Measurements from ENCODE around the gene GIPR.
"Not testable (repeated sequence)": the region's sequence is repeated elsewhere in the genome, so short reads cannot be mapped to it uniquely, and the experiment has no call there.

The GIPR gene, protein sequence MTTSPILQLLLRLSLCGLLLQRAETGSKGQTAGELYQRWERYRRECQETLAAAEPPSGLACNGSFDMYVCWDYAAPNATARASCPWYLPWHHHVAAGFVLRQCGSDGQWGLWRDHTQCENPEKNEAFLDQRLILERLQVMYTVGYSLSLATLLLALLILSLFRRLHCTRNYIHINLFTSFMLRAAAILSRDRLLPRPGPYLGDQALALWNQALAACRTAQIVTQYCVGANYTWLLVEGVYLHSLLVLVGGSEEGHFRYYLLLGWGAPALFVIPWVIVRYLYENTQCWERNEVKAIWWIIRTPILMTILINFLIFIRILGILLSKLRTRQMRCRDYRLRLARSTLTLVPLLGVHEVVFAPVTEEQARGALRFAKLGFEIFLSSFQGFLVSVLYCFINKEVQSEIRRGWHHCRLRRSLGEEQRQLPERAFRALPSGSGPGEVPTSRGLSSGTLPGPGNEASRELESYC

DNA sequence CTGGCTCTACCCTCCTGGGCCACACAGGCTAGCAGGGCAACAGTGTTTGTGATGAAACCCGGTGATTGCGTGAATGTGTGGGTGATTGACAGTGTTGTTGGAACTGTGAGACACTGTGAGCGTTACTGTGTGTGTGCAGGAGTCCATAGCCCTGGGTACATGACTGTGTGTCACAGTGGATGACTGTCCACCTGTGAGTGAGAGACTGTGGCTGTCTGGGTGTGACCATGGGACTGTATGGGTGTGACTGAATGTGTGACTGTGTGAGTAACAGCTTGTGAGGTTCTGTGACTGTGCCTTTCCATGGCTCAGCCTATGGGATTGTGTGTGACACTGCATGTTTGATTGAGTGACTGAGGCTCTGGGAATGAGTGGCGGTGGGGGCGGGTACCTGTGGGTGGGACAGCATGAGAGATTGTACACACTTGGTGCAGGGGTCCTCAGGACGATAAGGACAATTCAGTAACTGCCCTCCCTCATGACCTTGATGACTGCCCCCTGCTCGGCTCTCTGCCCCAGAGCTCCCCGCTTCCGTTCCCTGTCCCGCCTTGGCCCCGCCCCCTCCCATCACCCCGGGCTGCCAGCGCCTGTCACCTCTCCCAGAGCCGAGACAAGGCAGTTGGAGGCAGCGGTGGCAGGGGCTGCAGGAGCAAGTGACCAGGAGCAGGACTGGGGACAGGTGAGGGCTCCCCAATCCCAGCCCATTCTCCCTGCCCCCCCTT lies at the start of gene GIPR:
Gene GIPR (plus strand): TSS at position 602 of the 722 bp plus-strand sequence. CDS start 1,300 bp downstream, outside the sequence.
- TF ChIP-seq, protein P1, sequence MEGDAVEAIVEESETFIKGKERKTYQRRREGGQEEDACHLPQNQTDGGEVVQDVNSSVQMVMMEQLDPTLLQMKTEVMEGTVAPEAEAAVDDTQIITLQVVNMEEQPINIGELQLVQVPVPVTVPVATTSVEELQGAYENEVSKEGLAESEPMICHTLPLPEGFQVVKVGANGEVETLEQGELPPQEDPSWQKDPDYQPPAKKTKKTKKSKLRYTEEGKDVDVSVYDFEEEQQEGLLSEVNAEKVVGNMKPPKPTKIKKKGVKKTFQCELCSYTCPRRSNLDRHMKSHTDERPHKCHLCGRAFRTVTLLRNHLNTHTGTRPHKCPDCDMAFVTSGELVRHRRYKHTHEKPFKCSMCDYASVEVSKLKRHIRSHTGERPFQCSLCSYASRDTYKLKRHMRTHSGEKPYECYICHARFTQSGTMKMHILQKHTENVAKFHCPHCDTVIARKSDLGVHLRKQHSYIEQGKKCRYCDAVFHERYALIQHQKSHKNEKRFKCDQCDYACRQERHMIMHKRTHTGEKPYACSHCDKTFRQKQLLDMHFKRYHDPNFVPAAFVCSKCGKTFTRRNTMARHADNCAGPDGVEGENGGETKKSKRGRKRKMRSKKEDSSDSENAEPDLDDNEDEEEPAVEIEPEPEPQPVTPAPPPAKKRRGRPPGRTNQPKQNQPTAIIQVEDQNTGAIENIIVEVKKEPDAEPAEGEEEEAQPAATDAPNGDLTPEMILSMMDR (IDR thresholded peaks at IDR 0.05; ENCODE audit: extremely low read depth, insufficient read depth, missing control alignments) = no peak
- in situ Hi-C loops (cut with MboI; ENCODE audit: low pct_unique_long_range_greater_than_20kb, low sequenced_read_pairs, unreplicated experiment) = no loop called here
- DNase-seq (ENCODE audit: low spot score) = peak; percentile 72

DNA sequence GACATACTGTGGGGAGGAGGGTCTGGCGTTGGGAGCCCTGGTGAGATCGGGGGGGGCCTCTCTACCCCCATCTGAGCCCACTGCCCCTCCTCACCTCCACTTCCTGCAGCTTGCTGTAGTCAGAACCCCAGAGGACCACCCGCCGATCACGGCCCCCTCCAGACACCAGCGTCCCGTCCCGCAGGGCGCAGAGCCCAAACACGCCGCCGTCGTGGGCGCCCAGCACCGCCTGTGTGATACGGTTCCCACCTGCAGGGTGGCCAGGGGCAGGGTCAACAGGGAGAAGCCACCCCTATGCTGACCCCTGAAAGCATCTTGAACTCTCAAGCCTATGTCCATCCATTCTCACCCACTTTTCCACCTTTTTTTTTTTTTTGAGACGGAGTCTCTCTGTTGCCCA lies 46.6 kb upstream of the GIPR start:
- TF ChIP-seq, protein P1 (IDR thresholded peaks at IDR 0.05; ENCODE audit: extremely low read depth, insufficient read depth, missing control alignments) = no peak
- in situ Hi-C loops (cut with MboI; ENCODE audit: low pct_unique_long_range_greater_than_20kb, low sequenced_read_pairs, unreplicated experiment) = no loop called here
- DNase-seq (ENCODE audit: low spot score) = no peak

DNA sequence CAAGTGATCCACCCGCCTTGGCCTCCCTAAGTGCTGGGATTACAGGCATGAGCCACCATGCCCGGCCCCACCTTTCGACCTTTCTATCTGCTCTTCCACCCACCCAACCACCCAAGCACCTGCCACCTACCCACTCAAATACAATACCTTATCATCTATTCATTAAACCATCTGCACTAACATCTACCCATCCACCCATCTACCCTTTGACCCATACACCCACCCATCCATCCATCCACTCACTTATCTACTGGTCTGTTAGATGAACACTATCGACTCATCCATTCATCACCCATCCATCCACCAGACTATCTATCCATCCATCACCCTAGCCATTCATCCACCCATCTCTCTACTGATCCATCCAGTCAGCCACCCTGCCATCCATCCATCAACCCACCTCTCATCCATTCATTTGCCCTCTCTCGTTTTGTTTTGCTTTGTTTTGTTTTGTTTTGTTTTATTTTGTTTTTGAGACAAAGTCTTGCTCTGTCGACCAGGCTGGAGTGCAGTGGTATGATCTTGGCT lies 46.0 kb upstream of the GIPR start:
- in situ Hi-C loops (cut with MboI; ENCODE audit: low pct_unique_long_range_greater_than_20kb, low sequenced_read_pairs, unreplicated experiment) = no loop called here
- TF ChIP-seq, protein P1 (IDR thresholded peaks at IDR 0.05; ENCODE audit: extremely low read depth, insufficient read depth, missing control alignments) = no peak
- DNase-seq (ENCODE audit: low spot score) = no peak

DNA sequence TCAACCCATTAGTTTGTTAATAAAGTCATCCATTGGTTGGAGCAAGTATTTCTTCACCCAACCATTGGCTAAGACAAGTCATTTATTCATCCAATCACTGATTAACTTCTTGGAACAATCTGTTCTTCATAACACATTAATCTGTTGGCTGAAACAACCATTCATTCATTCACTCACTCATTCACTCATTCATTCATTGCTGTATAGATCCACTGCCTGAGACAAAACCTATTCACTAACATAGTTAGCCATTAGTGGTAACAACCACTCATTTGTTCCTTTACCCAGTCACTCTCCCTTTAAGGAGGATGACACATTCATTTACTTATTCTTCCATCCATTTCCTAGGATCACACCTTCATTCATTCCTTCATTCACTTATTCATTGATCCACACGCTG lies 44.0 kb upstream of the GIPR start:
- DNase-seq (ENCODE audit: low spot score) = no peak
- TF ChIP-seq, protein P1 (IDR thresholded peaks at IDR 0.05; ENCODE audit: extremely low read depth, insufficient read depth, missing control alignments) = no peak
- in situ Hi-C loops (cut with MboI; ENCODE audit: low pct_unique_long_range_greater_than_20kb, low sequenced_read_pairs, unreplicated experiment) = no loop called here

DNA sequence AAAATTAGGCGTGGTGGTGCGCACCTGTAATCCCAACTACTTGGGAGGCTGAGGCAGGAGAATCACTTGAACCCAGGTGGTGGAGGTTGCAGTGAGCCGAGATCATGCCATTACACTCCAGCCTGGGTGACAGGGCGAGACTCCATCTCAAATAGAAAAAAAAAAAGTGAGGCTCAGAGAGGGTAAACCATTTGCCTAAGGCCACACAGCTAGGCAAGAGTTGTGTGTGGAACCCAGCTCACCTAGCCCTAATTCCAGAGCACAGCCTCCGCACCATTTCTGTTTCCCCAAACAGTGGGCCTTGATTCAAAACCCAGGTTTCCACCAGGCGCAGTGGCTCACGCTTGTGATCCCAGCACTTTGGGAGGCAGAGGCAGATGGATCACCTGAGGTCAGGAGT lies 39.8 kb upstream of the GIPR start:
- in situ Hi-C loops (cut with MboI; ENCODE audit: low pct_unique_long_range_greater_than_20kb, low sequenced_read_pairs, unreplicated experiment); DNase-seq (ENCODE audit: low spot score): not testable (repeated sequence)

DNA sequence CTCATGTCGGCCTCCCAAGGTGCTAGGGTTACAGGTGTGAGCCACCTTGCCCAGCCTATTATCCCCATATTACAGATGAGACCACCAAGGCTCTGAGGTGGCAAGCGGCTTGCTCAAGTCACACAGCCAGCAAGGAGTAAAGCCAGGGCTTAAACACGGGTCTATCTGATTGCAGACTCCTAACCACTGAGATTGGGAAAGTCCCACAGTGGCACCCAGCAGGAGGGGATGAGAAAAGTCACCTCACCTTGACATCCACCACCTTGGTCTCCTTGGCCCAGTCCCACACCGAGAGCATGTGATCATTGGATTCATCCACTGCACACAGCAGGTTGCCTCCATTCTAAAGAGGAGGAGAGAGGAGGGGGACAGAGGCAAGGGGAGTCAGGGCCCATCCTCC lies 38.3 kb upstream of the GIPR start:
- in situ Hi-C loops (cut with MboI; ENCODE audit: low pct_unique_long_range_greater_than_20kb, low sequenced_read_pairs, unreplicated experiment) = no loop called here
- peak; percentile 13 for DNase-seq (ENCODE audit: low spot score)
- TF ChIP-seq, protein P1 (IDR thresholded peaks at IDR 0.05; ENCODE audit: extremely low read depth, insufficient read depth, missing control alignments) = no peak

DNA sequence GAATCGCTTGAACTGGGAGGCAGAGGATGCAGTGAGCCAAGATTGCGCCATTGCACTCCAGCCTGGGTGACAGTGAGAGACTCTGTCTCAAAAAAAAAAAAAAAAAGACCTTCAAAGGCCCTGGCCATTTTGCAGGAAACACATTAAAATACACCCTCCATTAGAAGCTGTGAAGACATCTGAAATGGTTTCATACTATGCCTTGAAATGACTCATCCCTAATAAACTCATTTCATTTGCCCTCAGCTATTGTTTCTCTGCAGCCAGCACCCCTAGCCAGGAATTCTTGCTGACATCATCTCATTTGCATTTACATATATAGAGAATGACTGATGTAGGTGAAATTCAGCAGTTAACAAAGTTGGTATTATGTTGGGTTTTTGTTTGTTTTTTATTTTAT lies 37.6 kb upstream of the GIPR start:
- TF ChIP-seq, protein P1 (IDR thresholded peaks at IDR 0.05; ENCODE audit: extremely low read depth, insufficient read depth, missing control alignments) = no peak
- in situ Hi-C loops (cut with MboI; ENCODE audit: low pct_unique_long_range_greater_than_20kb, low sequenced_read_pairs, unreplicated experiment) = no loop called here
- DNase-seq (ENCODE audit: low spot score) = peak; percentile 81
